HG03342 (cell line): ENCODE data around the gene BCLAF1.
"Not testable (repeated sequence)": the region's sequence is repeated elsewhere in the genome, so short reads cannot be mapped to it uniquely, and the experiment has no call there.

Experiments
- ATAC-seq: cut with Tn5 transposase; IDR thresholded peaks from one replicate; pipeline ENCODE4 v1.9.1; 2021; ENCODE audit warnings: mild to moderate bottlenecking, moderate library complexity; ENCODE audit not compliant: unreplicated experiment

Gene BCLAF1

DNA sequence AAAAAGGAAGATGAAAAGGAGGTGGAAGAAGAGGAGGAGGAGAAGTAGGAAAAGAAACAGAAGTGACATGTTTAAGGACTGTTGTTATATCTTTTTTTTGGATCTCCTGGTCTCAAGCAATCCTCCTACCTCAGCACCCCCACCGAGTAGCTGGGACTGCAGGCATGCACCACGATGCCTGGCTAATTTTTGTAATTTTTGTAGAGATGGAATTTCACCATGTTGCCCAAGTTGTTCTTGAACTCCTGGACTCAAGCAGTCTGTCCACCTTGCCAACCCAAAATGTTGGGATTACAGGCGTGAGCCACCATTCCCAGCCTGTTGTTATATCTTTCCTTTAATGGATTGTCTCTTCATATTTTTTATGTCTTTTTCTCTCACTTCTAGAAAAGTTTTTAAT, 19.5 kb upstream of the BCLAF1 start:
- no peak for ATAC-seq

DNA sequence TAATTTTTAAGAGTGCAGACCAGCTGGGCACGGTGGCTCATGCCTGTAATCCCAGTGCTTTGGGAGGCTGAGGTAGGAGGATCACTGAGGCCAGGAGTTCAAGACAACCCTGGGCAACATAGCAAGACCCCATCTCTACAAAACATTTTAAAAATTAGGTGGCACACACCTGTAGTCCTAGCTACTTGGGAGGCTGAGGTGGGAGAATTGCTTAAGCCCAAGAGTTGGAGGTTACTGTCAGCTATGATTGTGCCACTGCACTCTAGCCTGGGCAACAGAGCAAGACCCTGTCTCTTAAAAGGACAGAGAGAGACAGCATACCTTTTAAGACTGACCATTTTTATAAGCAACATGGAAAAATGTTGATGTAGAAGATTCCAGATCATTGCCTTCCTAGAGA, 18.8 kb upstream of the BCLAF1 start:
- not testable (repeated sequence) for ATAC-seq

DNA sequence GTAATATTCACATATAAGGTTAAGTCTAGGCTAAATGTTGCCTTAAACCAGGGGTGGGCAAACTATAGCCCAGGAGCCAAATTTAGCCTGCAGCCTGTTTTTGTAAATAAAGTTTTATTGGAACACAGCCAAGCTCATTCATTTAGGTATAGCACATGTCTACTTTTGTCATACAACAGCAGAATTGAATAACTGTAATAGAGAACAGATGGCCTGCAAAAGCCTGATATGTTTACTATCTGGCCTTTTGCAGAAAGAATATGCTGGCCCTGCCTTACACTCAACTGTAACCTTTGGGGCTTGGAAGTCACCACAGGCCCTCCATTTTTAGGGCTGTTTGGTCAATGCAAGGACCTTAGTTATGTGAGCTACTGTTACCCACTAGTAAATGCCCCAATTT, 17.7 kb upstream of the BCLAF1 start:
- no peak for ATAC-seq

DNA sequence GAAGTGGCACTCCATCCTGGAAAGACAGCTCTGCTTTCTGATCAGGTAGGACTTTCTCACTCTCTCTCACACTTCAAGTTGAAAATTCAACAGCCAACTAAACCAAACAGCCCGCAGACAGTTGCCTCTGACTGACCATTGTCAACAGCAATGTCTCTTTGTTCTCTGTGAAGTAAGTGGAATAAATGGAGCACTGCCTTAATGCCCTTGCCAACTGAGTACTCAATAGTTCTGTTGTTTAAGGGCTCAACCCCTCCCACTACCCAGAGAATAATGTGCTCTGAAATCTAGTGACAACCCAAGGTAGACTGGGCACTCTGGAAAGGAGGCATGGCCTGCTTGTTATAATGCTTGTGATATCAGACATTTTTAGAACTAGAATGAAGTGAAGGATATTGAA, 16.8 kb upstream of the BCLAF1 start:
- ATAC-seq = no peak

DNA sequence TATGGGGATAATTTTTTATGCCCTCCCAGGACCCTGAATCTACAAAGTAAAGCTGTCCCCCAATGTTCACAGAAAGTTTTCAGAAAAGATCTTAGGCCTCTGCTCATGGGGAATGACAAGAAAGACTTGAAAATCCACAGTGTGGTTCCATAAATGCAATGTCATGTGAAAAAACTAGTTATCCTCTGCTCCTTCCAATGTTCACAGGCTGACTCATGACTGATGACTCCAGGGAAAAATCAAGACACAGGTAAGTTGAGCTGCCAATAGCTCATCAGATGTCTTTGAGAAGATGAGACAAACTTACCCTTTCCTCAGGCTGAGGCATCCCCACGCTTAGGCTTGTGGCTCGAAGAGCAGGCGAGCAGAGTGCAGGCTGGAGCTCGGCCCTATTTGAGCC, 14.8 kb upstream of the BCLAF1 start:
- ATAC-seq = no peak

DNA sequence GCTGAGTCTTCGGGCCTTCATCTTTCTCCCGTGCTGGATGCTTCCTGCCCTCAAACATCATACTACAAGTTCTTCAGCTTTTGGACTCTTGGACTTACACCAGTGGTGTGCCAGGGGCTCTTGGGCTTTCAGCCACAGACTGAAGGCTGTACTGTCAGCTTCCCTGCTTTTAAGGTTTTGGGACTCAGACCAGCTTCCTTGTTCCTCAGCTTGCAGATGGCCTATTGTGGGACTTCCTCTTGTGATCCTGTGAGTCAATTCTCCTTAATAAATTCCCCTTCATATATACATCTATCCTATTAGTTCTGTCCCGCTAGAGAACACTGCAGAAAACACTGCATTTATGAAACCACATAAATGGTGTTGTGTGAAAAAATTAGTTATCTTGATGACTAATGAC, 13.9 kb upstream of the BCLAF1 start:
- ATAC-seq = no peak

DNA sequence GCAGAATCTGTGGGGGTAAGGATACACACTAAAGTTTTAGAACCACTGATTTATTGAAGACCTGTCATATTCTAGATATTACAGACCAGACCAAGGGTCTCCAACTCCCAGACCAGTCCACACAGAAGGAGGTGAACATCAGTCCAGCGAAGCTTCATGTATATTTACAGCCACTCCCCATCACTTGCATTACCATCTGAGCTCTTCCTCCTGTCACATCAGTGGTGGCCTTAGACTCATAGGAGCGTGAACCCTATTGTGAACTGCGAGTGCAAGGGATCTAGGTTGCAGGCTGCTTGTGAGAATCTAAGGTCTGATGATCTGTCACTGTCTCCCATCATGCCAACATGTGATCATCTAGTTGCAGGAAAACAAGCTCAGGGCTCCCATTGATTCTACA, 5.0 kb upstream of the BCLAF1 start:
- ATAC-seq = no peak

DNA sequence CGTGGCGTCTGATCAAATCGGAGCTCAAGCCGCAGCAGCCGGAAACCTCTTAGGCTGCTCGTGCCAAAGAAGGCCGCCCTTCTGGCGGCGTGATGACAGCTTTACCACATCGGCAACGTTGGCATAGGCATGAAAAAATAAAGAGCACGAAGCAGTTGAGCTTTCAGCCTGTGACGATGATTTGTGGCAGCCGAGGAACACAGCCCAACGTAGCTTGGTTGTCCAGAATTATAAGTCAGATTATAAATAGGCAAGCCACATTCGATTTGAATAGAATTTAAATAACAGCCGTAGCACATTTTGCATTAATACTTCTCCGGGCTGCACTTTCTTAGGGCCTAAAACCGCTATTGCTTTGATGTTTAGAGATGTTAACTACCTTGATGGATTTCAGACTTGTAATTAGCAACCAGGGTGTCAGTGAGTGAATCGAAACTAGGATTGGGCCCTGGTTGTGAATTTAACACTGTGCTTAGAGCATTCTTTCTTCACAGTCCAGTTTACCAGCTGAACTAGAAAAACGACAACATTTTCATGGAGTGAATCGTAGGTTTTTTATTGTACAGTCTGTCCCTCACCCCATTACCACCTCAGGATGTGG, 864 bp upstream of the BCLAF1 start:
- peak; percentile 23 for ATAC-seq

DNA sequence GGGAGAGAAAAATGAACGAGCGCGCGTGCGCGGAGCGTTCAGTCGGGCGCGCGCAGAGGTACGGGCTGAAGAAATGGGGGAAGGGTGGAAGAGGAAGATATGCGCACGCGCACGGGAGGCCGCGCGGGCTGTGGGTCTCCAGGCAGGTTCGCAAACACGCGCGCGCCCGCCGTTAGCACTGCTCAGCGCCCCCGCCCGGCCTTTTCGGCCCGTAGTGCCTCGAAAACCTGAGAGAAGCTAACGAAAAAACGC, 393 bp downstream of the BCLAF1 start:
- ATAC-seq = peak; percentile 38

DNA sequence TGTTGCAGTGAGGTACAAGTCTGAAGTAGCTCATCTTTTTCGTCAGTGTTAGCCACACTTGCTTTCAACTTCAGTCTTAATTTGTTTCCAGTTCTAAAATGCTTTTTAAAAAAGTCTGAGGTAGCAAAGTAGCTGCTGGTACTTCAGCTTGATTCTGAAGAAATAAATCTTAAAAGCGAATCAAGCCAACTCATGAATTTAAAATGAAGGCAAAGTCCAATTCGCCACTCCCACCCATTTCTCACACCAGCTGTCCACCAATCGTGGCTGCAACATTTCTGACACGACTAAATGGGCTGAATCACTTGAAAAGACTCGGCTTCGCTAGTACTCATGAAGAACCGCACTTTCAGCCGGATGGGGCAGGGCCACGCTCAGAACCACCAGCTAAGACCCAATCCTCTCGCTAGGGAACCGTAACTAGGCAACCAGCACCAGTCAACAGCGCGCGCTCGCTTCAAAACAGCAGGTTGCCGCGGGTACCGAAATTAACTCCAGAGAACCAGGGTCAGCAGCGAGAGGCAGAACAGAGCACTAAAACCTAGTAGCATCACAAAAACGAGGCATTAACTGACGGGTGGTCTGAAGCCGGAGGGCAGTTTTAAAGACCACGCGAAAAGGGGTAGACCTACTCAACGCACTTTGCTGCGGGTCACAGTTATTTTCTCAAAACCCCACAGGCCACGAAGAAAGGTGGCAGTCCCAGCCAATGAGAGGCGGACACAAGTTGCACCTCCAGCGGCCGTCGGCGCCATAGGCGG, 900 bp downstream of the BCLAF1 start:
- peak; percentile 45 for ATAC-seq

DNA sequence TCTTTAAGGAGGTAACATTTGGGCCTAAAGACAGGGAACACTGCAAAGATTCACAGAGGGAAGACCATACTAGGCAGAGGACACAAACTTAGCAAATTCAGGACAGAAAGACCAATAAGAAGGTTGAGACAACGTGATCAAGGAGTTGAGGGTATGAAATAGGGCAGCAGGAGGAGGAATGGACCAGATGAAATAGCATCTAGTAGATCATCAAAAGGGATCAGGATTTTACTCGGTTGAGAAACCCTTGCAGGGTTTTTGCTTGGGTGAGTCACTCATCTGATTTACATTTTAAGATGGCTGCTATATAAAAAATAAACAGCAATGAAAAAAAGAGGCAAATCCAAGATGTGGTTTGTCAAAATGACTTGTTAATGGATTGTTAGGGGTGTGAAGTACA, 4.7 kb downstream of the BCLAF1 start:
- no peak for ATAC-seq

DNA sequence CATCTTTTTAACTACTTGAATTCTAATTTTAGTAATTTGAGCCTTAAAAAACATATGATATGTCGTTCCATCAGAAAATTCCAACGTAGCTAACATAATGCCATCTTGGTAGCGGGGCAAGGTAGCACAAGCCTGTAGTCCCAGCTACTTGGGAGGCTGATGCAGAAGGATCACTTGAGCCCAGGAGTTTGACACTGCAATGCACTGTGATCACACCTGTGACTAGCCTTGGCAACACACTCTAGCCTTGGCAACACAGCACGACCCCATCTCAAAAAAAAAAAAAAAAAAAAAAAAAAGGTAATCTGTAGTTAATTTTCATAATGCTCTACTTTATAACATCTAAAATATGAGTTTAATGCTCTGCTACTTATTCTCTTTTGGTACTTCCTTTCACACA, 6.7 kb downstream of the BCLAF1 start:
- no peak for ATAC-seq

DNA sequence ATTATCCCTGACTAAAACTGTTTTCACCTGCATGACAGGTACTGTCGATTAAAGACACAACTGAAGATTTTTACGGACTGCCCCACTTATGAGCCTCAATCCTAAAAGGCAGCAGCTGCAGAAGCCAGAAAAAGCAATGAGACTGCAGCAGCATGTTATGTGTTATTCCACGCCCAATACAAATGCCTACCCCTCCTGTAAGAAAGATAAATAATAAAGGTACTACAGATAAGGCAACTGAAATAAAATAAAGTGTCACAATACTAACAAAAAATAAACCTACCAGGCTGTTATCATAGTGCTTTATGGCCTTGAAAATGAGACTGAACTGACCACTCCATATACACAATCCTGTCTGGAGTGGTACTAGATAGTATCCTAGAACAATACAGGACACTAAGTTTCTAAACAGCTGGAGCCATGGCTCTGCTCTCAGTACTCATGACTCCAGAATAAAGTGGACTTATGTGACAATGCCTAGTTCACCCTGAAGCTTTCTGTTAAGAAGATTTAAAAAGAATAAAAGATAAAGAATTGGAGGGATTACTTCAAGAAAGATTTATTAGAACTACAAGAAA, 9.5 kb downstream of the BCLAF1 start:
- no peak for ATAC-seq

DNA sequence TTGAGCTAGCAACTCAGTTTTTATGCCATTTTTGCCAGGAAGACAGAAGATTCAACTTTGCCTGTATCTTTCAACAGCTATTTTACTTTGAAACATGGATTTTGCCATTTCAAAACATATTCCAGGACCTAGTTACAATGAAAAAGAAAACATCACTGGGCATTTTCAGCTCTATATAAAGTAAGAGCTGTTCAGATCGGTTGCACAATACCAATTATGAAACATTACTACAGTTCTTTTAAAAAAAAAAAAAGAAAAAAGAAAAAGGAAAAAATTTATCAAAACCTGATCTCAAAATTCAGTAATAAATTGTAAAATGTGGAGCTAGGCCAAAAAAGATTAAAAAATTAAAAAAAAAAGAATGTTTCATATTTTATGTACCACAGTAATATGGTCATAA, 15.6 kb downstream of the BCLAF1 start:
- ATAC-seq = no peak

DNA sequence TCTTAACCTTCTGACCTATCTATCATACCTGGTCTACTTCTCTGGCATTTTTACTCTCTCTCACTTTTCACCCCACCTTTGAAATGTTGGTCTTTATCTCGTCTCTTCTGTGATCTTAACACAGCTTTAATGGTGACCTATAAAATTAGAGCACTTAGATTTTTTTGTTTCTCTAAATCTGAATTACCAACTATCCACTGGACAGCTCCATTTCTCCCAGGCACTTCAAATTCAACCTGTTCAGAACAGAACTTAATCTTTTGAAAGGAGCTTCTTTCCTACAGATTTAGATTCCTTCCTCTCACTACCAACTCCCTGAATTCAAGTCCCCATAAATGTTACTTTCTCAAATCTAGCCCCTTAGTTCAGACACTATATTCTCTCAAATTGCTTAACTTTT, 24.5 kb downstream of the BCLAF1 start:
- no peak for ATAC-seq

DNA sequence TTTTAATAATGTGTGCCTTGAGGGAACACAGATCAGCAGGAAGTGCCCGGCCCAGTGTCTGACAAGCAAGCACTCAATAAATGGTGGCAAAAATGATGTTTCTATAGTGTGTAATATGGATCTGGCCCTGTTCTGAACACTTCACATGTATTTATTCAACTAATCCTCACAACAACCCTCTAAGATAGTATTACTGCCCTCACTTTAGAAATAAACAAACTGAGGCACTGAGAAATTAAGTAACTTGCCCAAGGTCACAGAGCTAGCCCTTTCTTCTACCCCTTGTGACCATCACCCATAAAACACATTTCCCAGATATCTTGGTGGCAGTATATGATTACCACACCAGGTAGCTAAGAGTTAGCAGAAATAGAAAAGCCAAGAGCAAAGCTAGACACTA, 26.7 kb downstream of the BCLAF1 start:
- no peak for ATAC-seq

DNA sequence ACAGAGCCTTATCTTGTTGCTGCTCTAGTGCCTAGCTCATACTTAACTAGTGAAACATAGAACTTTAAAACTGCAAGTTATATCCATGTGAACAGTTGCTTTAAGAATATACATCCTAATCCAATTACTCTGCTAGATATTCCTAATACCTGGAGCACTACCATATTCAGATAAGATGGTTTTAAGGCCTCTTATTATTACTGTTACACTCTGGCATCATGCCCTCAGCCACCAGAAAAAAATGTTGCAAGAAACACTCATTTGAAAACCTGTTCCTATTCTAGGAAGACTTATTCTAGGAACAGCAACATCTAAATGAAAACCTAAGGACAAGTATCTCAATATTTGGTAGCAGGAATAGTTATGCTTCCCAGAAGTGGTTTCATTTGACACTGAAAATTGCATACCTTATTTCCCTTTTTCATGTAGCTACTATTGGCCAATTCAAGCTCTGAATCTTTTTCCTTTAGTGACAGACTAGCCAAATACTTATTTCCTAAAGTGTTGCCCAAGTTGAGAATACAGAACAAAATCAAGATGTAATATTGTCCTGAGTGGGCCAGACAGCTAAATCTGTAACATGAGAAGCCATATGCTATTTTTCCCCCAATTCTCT, 34.7 kb downstream of the BCLAF1 start:
- ATAC-seq = no peak

DNA sequence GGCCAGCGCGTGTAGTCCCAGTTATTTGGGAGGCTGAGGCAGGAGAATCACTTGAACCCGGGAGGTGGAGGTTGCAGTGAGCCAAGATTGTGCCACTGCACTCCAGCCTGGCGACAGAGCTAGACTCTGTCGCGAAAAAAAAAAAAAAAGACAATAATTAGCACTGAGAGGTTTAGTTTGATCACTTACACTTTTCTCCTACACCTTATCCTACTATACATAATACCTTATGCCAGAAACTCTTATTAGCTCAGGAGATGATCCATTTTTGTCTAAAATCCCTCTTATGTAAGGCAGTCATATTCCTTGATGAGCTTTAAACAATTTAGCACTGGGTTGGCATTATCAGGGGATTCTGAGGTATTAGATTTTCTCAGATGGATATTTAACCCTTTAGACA, 35.9 kb downstream of the BCLAF1 start:
- ATAC-seq = no peak

DNA sequence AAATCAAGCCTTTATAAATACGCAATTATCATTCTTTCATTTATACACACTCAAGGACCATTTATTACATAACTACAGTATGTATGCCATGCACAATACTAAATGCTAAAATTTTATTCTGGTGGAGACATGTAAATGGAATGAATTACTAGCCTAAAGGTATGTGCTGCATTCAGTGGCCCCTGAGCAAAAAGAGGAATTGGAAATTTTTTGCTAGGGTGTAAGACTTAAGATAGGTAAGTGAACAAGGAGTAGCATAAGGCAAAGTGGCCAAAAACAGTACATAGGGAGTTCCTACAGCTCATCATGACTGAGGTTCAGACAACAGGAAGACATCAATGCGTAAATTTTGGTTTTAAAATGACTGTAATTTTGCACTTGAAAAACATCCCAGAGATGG, 37.2 kb downstream of the BCLAF1 start:
- no peak for ATAC-seq

DNA sequence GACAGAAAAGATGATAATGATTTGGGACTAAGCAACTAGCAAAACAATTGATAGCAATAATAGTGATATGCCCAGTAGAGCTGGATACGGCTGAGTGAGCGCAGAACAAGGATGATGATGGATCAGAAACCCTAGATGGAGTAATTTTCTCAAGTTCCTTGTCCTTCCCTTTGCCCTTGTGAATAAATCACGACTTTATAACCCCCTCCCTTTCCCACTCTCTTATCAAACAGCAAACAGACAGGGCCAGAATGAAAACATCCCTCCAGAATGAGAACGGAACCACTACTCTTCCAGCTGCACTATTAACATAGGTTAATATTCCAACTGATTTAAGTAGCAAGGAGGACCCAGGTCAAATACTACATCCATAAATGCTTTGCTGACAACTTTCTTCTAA, 38.3 kb downstream of the BCLAF1 start:
- ATAC-seq = no peak

DNA sequence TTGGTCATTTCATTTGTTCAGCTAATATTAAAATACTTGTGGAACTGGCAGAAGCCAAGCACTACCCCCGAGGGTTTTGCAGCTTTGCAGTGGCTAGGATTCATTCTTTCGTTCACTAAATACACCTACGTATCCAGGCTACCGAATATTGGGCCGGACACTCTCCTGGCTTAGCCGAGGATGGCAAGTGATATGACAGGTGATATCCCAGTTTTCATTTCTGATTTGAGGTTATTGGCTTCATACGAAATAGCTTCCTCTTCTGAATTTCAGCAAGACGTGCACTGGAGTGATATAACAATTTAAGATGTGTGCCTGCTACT, 39.0 kb downstream of the BCLAF1 start:
- peak; percentile 5 for ATAC-seq

DNA sequence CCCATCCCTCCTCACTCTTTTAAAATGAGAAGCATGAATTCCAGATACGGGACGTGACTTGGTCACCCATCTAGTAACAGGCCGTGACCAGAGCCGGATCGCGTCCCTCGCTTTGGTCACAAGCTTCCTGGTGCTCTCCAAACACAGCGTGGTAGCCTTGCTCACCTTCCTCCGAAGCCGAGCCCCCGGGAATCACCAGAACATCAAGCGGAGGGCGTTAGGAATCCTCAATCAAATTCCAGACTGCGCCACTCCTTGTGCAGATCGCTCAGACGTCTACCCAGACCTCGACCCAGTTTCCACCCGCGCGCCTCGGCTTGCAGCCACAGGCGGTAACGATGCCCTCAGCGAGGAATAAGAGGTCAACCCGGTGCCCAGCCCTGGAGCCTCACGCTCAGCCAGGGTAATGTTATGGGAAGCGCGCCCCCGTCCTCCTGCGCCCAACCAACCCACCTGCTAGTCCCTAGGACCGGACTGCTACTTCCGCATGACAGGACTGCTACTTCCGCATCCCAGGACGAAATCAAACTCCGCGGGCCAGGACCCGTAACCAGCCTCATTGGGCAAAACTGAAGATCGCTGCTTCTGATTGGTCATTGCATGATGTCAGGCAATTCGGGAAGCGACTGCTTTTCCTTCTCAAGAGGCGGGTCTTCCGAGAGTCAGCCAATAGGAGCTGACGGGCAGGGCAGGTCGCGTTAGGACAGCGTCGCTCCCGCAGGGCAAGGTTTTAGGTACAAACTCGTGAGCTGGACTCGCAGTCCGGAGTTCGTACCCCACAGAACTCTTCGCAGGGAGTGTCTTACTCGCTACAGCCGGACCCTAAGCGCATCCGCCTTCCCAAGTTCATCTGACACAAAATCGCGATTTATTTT, 39.6 kb downstream of the BCLAF1 start, which contains the start of gene MTFR2:
MTFR2 (minus strand) TSS at position 501 of the 875 bp plus-strand sequence. CDS start 1,212 bp downstream, outside the sequence.
- peak; percentile 97 for ATAC-seq
